Raji (cell line): ENCODE results near the gene PHLDA2.

Experiments used
- POLR2A ChIP-seq: IDR thresholded peaks from 2 replicates; pipeline ENCODE4 v1.6.1; 2011; ENCODE audit warnings: low read depth, low read length, control low read depth; ENCODE audit not compliant: insufficient read depth

PHLDA2 gene

GRCh38 chr11:2886936-2887335, 42.3 kb downstream of the PHLDA2 start:
- TF ChIP-seq POLR2A, result no peak

GRCh38 chr11:2886191-2886894, 42.9 kb downstream of the PHLDA2 start:
- no peak for TF ChIP-seq POLR2A

- no peak for TF ChIP-seq POLR2A
Measured at GRCh38 chr11:2885678-2886081, 43.5 kb downstream of the PHLDA2 start, which contains the start of gene CDKN1C. Gene CDKN1C, minus strand, starts transcription at chr11:2885775. Its CDS starts 319 bp downstream, at chr11:2885456.

GRCh38 chr11:2885017-2885677, 44.1 kb downstream of the PHLDA2 start:
- no peak for TF ChIP-seq POLR2A

GRCh38 chr11:2883979-2884815, 45.0 kb downstream of the PHLDA2 start:
- no peak for TF ChIP-seq POLR2A

- no peak for TF ChIP-seq POLR2A
Measured at GRCh38 chr11:2883640-2883978, 45.6 kb downstream of the PHLDA2 start.

GRCh38 chr11:2882396-2883110, 46.7 kb downstream of the PHLDA2 start:
- TF ChIP-seq POLR2A, result no peak

GRCh38 chr11:2881981-2882375, 47.2 kb downstream of the PHLDA2 start:
- TF ChIP-seq POLR2A, result no peak

GRCh38 chr11:2881076-2881980, 47.9 kb downstream of the PHLDA2 start:
- no peak for TF ChIP-seq POLR2A

GRCh38 chr11:2880646-2881045, 48.6 kb downstream of the PHLDA2 start:
- TF ChIP-seq POLR2A, result no peak

- no peak for TF ChIP-seq POLR2A
Measured at GRCh38 chr11:2878782-2879181, 50.4 kb downstream of the PHLDA2 start.
